ENCODE data around the gene NEUROG1. TPM values are rescaled to one million over a fixed set of nuclear protein-coding genes. Genes with fewer than 3 reads are reported as not detected.

The NEUROG1 gene
- total and polyA plus RNA-seq, 2 of the 13 experiments (the other 11 are each of a cell fraction or from before 2014, with no cell fraction given) = not detected

GRCh38 chr5:135584276-135584675 lies 48.5 kb upstream of the NEUROG1 start (continued):
- TF ChIP-seq NR3C1 (CRISPR knock-in tag; IDR thresholded peaks at IDR 0.05) = no peak
- TF ChIP-seq CC2D1A (CRISPR knock-in tag; IDR thresholded peaks at IDR 0.05) = no peak
- TF ChIP-seq ZNF207 (IDR thresholded peaks at IDR 0.05; ENCODE audit: borderline replicate concordance) = no peak
- TF ChIP-seq NFAT5 (CRISPR knock-in tag; IDR thresholded peaks at IDR 0.05) = no peak

GRCh38 chr5:135582099-135582781 lies 46.5 kb upstream of the NEUROG1 start:
- no peak overlapping the region for H3K4me3 ChIP-seq (replicated peaks in 1 of 3; ENCODE audit: insufficient read depth in 1 of 3, low read depth in 2 of 3, low read length in 3 of 3)
- intact Hi-C loops (cut with micrococcal nuclease; ENCODE audit: unreplicated experiment) = no loop called here
- BruUV-seq (replicated peaks) = no TSS peak
- no peak for ATAC-seq
- 25% methylated on average over 6 of the region's 6 CpGs for WGBS (ENCODE audit: low lambda C conversion rate)
- no peak overlapping the region for H3K9ac ChIP-seq (ENCODE audit: insufficient read depth, low read depth, low read length)
- in situ Hi-C loops (cut with HindIII; ENCODE audit: extremely low pct_ligation_motif_present, low pct_unique_long_range_greater_than_20kb) = no loop called here
- no peak overlapping the region for H3K27ac ChIP-seq (ENCODE audit: extremely low read length, insufficient read depth, low read length)
- CTCF ChIA-PET (ENCODE audit: low intra/inter-chr PET ratio, low total read pairs) = no interaction called here
- no peaks in the 10 kb centered on the region for H3K9me3 ChIP-seq (ENCODE audit: low read length)
- FAIRE-seq = no peak
- DNase-seq (ENCODE audit: low spot score) = no peak
- peaks cover 0 to 29% of the 10 kb centered on the region in 2 experiments; a peak in 3 of 5 replicates for H3K27me3 ChIP-seq (ENCODE audit: control insufficient read depth in 1 of 2, insufficient read depth in 2 of 2, low read length in 2 of 2)
- H3K4me2 ChIP-seq (ENCODE audit: low read depth, low read length) = no peak overlapping the region
- no peaks in the 10 kb centered on the region for H4K20me1 ChIP-seq (ENCODE audit: insufficient read depth, low read length)
- no peaks in the 10 kb centered on the region for H3K79me2 ChIP-seq (ENCODE audit: insufficient read depth, low read length)
- POLR2A ChIA-PET = no interaction called here
- H3K36me3 ChIP-seq (replicated peaks in 1 of 2; ENCODE audit: control insufficient read depth in 1 of 2, insufficient read depth in 2 of 2, low read length in 2 of 2) = no peaks in the 10 kb centered on the region
- H2AFZ ChIP-seq (ENCODE audit: low read length) = no peak overlapping the region
- no peaks in the 10 kb centered on the region for H3K4me1 ChIP-seq (ENCODE audit: insufficient read depth, low read length)
- TF ChIP-seq, protein P1, sequence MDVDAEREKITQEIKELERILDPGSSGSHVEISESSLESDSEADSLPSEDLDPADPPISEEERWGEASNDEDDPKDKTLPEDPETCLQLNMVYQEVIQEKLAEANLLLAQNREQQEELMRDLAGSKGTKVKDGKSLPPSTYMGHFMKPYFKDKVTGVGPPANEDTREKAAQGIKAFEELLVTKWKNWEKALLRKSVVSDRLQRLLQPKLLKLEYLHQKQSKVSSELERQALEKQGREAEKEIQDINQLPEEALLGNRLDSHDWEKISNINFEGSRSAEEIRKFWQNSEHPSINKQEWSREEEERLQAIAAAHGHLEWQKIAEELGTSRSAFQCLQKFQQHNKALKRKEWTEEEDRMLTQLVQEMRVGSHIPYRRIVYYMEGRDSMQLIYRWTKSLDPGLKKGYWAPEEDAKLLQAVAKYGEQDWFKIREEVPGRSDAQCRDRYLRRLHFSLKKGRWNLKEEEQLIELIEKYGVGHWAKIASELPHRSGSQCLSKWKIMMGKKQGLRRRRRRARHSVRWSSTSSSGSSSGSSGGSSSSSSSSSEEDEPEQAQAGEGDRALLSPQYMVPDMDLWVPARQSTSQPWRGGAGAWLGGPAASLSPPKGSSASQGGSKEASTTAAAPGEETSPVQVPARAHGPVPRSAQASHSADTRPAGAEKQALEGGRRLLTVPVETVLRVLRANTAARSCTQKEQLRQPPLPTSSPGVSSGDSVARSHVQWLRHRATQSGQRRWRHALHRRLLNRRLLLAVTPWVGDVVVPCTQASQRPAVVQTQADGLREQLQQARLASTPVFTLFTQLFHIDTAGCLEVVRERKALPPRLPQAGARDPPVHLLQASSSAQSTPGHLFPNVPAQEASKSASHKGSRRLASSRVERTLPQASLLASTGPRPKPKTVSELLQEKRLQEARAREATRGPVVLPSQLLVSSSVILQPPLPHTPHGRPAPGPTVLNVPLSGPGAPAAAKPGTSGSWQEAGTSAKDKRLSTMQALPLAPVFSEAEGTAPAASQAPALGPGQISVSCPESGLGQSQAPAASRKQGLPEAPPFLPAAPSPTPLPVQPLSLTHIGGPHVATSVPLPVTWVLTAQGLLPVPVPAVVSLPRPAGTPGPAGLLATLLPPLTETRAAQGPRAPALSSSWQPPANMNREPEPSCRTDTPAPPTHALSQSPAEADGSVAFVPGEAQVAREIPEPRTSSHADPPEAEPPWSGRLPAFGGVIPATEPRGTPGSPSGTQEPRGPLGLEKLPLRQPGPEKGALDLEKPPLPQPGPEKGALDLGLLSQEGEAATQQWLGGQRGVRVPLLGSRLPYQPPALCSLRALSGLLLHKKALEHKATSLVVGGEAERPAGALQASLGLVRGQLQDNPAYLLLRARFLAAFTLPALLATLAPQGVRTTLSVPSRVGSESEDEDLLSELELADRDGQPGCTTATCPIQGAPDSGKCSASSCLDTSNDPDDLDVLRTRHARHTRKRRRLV (CRISPR knock-in tag; IDR thresholded peaks at IDR 0.05) = no peak
- TF ChIP-seq ZNF776 (CRISPR knock-in tag; IDR thresholded peaks at IDR 0.05) = no peak
- TF ChIP-seq, protein P2, sequence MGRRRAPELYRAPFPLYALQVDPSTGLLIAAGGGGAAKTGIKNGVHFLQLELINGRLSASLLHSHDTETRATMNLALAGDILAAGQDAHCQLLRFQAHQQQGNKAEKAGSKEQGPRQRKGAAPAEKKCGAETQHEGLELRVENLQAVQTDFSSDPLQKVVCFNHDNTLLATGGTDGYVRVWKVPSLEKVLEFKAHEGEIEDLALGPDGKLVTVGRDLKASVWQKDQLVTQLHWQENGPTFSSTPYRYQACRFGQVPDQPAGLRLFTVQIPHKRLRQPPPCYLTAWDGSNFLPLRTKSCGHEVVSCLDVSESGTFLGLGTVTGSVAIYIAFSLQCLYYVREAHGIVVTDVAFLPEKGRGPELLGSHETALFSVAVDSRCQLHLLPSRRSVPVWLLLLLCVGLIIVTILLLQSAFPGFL (CRISPR knock-in tag; IDR thresholded peaks at IDR 0.05) = no peak
- TF ChIP-seq, protein P3, sequence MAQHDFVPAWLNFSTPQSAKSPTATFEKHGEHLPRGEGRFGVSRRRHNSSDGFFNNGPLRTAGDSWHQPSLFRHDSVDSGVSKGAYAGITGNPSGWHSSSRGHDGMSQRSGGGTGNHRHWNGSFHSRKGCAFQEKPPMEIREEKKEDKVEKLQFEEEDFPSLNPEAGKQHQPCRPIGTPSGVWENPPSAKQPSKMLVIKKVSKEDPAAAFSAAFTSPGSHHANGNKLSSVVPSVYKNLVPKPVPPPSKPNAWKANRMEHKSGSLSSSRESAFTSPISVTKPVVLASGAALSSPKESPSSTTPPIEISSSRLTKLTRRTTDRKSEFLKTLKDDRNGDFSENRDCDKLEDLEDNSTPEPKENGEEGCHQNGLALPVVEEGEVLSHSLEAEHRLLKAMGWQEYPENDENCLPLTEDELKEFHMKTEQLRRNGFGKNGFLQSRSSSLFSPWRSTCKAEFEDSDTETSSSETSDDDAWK (CRISPR knock-in tag; IDR thresholded peaks at IDR 0.05) = no peak
- TF ChIP-seq ZFP62 (CRISPR knock-in tag; IDR thresholded peaks at IDR 0.05) = no peak
- no peak for TF ChIP-seq ZNF615 (CRISPR knock-in tag; IDR thresholded peaks at IDR 0.05; ENCODE audit: borderline replicate concordance)
